Measurements from ENCODE around the gene SEC61G. TPM values are rescaled to one million over a fixed set of nuclear protein-coding genes. Genes with fewer than 3 reads are reported as not detected.

SEC61G gene
- polyA plus RNA-seq, 2 of the 4 experiments (the other 2 are of a cell fraction): 356 to 421 TPM

GRCh38 chr7:54799792-54800191 lies 40.8 kb upstream of the SEC61G start:
- 61% methylated on average over 3 of the region's 3 CpGs for WGBS (ENCODE audit: missing lambda C conversion rate)
- no peak for FAIRE-seq
- no peaks in the 10 kb centered on the region for H3K9me3 ChIP-seq
- ChIA-PET POLR2A (interaction anchor here (0.6 kb wide), 2 partner anchors 16 to 32 kb away, joined by 3 read pairs; no protein-coding TSS in a partner anchor), CTCF (interaction anchor here (0.5 to 1.9 kb wide), 5 partner anchors 11 to 455 kb away, joined by 3 to 10 read pairs (median 3); no protein-coding TSS in a partner anchor)
- no peak overlapping the region for H3K4me3 ChIP-seq
- TF ChIP-seq CBX8 (IDR thresholded peaks at IDR 0.05) (no peak), NR3C1 (IDR thresholded peaks at IDR 0.05) (no peak), RARB (CRISPR knock-in tag; IDR thresholded peaks at IDR 0.05) (no peak), FOSB (CRISPR knock-in tag; IDR thresholded peaks at IDR 0.05) (no peak), HOXA7 (CRISPR knock-in tag; IDR thresholded peaks at IDR 0.05) (no peak), RFX5 (IDR thresholded peaks at IDR 0.05) (no peak), MYC (IDR thresholded peaks at IDR 0.05; ENCODE audit: borderline replicate concordance, low read length) (no peak)
- TF ChIP-seq, protein P1, sequence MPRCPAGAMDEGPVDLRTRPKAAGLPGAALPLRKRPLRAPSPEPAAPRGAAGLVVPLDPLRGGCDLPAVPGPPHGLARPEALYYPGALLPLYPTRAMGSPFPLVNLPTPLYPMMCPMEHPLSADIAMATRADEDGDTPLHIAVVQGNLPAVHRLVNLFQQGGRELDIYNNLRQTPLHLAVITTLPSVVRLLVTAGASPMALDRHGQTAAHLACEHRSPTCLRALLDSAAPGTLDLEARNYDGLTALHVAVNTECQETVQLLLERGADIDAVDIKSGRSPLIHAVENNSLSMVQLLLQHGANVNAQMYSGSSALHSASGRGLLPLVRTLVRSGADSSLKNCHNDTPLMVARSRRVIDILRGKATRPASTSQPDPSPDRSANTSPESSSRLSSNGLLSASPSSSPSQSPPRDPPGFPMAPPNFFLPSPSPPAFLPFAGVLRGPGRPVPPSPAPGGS (IDR thresholded peaks at IDR 0.05): no peak
- no peak for DNase-seq (ENCODE audit: low read depth in 1 of 2, low spot score in 1 of 2)
- H3K4me2 ChIP-seq: no peak overlapping the region
- no peaks in the 10 kb centered on the region for H3K4me1 ChIP-seq
- no peak for ATAC-seq
- 0 out of 6 replicates have a peak overlapping the region, but pooled peaks of 1 of the 2 experiments have one; percentile 12 for H3K27ac ChIP-seq

- ATAC-seq (no peak), FAIRE-seq (peak; percentile 76), DNase-seq (ENCODE audit: low read depth in 1 of 2, low spot score in 1 of 2) (no peak)
- H3K4me2 ChIP-seq: no peak overlapping the region
- H3K4me3 ChIP-seq: no peak overlapping the region
- WGBS (ENCODE audit: missing lambda C conversion rate): 85% methylated on average over 4 of the region's 4 CpGs
- H3K9me3 ChIP-seq: no peaks in the 10 kb centered on the region
- no peaks in the 10 kb centered on the region for H3K4me1 ChIP-seq
- no peak for TF ChIP-seq PBX3 (IDR thresholded peaks at IDR 0.05)
- TF ChIP-seq NR3C1 (IDR thresholded peaks at IDR 0.05): no peak
- no peak for TF ChIP-seq RARB (CRISPR knock-in tag; IDR thresholded peaks at IDR 0.05)
- TF ChIP-seq SREBF2 (IDR thresholded peaks at IDR 0.05): no peak
- TF ChIP-seq HEYL (CRISPR knock-in tag; IDR thresholded peaks at IDR 0.05): no peak
- TF ChIP-seq GATA3 (IDR thresholded peaks at IDR 0.05; ENCODE audit: borderline replicate concordance): no peak
- POLR2A ChIA-PET: no interaction called here
- H3K27ac ChIP-seq: no peak overlapping the region
- CTCF ChIA-PET: interaction anchor here (1.3 to 5.2 kb wide), 5 partner anchors 10 to 457 kb away, joined by 3 to 37 read pairs (median 4); no protein-coding TSS in a partner anchor
These were observed 39.5 kb upstream of the SEC61G start for GRCh38 chr7:54798530-54798929.

DNA sequence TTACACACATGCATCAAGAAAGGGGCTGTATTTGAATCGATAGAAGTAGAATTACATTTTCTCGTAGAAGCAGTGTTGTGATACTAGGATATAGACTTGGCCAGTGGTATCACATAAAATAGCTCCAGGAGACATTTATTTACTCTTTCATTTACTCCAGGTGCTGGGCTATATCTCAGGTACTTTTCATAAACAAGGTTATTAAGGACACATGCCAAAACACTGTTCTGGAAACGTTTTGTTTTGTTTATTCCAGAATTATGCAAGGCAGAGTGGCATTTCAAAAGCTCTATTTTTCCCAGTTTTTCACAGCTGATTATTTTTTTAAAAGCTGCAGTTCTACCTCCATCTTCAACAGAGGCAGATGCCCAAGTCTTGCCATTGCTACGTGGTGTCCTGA lies 37.8 kb upstream of the SEC61G start:
- Histone ChIP-seq H3K9me3 (no peaks in the 10 kb centered on the region; the same call in 2 of the 3 replicates), H3K4me2 (no peak overlapping the region), H3K4me1 (peaks cover under 1% of the 10 kb centered on the region; the same call in 1 of the 3 replicates), H3K27ac (no peak overlapping the region), H3K4me3 (no peak overlapping the region)
- ATAC-seq: no peak
- ChIA-PET POLR2A (no interaction called here), CTCF (interaction anchor here (1.4 to 5.2 kb wide), 7 partner anchors 8 to 459 kb away, joined by 3 to 37 read pairs (median 5); no protein-coding TSS in a partner anchor)
- FAIRE-seq: no peak
- 74% methylated on average over 4 of the region's 4 CpGs for WGBS (ENCODE audit: missing lambda C conversion rate)
- no peak for DNase-seq (ENCODE audit: low read depth in 1 of 2, low spot score in 1 of 2)
- TF ChIP-seq GATA3 (IDR thresholded peaks at IDR 0.05; ENCODE audit: borderline replicate concordance) (no peak), HEYL (CRISPR knock-in tag; IDR thresholded peaks at IDR 0.05) (no peak), RNF2 (IDR thresholded peaks at IDR 0.05; ENCODE audit: borderline replicate concordance, low read depth) (no peak), SREBF2 (IDR thresholded peaks at IDR 0.05) (no peak), BHLHE40 (IDR thresholded peaks at IDR 0.05; ENCODE audit: low read depth, low read length) (no peak), FOXS1 (CRISPR knock-in tag; IDR thresholded peaks at IDR 0.05) (no peak), HES2 (IDR thresholded peaks at IDR 0.05) (no peak), EHMT2 (IDR thresholded peaks at IDR 0.05; ENCODE audit: low read depth) (no peak), HOXA7 (CRISPR knock-in tag; IDR thresholded peaks at IDR 0.05) (no peak), CHD4 (IDR thresholded peaks at IDR 0.05; ENCODE audit: borderline replicate concordance) (no peak), RFX5 (IDR thresholded peaks at IDR 0.05) (no peak), CBX2 (IDR thresholded peaks at IDR 0.05; ENCODE audit: borderline replicate concordance, low read depth) (no peak)
- TF ChIP-seq, protein P2, sequence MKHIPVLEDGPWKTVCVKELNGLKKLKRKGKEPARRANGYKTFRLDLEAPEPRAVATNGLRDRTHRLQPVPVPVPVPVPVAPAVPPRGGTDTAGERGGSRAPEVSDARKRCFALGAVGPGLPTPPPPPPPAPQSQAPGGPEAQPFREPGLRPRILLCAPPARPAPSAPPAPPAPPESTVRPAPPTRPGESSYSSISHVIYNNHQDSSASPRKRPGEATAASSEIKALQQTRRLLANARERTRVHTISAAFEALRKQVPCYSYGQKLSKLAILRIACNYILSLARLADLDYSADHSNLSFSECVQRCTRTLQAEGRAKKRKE (CRISPR knock-in tag; IDR thresholded peaks at IDR 0.05; ENCODE audit: low read depth): no peak
- TF ChIP-seq, protein P3, sequence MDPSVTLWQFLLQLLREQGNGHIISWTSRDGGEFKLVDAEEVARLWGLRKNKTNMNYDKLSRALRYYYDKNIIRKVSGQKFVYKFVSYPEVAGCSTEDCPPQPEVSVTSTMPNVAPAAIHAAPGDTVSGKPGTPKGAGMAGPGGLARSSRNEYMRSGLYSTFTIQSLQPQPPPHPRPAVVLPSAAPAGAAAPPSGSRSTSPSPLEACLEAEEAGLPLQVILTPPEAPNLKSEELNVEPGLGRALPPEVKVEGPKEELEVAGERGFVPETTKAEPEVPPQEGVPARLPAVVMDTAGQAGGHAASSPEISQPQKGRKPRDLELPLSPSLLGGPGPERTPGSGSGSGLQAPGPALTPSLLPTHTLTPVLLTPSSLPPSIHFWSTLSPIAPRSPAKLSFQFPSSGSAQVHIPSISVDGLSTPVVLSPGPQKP (IDR thresholded peaks at IDR 0.05; ENCODE audit: low read depth, low read length): no peak
